ENCODE results near the gene ERAP2.

DNA sequence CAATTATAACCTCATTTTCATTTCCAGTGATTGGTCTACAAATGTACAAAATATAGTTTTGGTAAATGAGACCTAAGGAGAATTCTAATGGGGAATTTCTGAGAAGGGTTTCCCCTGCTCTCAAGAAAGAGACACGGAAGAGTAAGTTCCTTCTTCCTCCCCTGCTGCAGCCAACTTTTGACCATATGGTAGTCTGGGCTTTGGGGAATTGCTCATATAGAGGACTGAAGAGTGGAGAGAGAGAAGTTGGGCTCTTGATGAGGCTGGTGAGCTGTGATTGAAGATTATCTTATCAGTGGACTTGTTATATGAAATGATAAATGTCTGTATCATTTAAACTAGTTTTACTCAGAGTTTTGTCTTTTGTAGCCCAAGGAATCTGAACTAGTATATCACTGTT, 55.3 kb downstream of the ERAP2 start:
- TF ChIP-seq, protein P1, sequence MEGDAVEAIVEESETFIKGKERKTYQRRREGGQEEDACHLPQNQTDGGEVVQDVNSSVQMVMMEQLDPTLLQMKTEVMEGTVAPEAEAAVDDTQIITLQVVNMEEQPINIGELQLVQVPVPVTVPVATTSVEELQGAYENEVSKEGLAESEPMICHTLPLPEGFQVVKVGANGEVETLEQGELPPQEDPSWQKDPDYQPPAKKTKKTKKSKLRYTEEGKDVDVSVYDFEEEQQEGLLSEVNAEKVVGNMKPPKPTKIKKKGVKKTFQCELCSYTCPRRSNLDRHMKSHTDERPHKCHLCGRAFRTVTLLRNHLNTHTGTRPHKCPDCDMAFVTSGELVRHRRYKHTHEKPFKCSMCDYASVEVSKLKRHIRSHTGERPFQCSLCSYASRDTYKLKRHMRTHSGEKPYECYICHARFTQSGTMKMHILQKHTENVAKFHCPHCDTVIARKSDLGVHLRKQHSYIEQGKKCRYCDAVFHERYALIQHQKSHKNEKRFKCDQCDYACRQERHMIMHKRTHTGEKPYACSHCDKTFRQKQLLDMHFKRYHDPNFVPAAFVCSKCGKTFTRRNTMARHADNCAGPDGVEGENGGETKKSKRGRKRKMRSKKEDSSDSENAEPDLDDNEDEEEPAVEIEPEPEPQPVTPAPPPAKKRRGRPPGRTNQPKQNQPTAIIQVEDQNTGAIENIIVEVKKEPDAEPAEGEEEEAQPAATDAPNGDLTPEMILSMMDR (IDR thresholded peaks at IDR 0.05) = no peak
- TF ChIP-seq POLR2A (IDR thresholded peaks at IDR 0.05) = no peak
